Measurements from ENCODE around the gene CLPSL1.

GRCh38 chr6:35788423-35788982, 7.7 kb downstream of the CLPSL1 start:
- TF ChIP-seq CTCF (IDR thresholded peaks at IDR 0.05) (no peak), EP300 (IDR thresholded peaks at IDR 0.05) (no peak)

All from sigmoid colon (tissue), 4 donors.